Measurements from ENCODE around the gene ARHGAP10. TPM values are rescaled to one million over a fixed set of nuclear protein-coding genes. Genes with fewer than 3 reads are reported as not detected.

ARHGAP10 gene
- total RNA-seq, 4 donors from 2014 or later, result 26.5 to 117 (median 29.7) TPM

DNA sequence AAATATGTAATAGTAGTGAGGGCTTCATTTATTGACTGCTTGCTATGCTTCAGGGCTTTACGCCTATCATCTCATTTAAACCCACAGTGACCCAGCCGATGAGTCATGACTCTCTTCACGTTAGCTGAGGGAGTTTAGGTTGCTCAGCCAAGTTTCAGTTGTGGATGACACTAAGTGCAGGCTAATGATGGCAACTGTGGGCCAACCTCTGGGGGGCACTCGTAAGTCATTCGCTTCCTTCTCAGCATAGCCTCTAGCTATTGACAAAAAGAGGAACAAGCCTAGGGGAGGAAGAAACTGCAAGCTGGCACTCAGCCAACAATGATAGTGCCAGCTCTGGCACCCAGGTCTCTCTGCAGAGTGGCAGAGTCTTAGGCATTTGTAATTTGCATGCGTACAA lies 325.0 kb downstream of the ARHGAP10 start:
- TF ChIP-seq, protein P1, sequence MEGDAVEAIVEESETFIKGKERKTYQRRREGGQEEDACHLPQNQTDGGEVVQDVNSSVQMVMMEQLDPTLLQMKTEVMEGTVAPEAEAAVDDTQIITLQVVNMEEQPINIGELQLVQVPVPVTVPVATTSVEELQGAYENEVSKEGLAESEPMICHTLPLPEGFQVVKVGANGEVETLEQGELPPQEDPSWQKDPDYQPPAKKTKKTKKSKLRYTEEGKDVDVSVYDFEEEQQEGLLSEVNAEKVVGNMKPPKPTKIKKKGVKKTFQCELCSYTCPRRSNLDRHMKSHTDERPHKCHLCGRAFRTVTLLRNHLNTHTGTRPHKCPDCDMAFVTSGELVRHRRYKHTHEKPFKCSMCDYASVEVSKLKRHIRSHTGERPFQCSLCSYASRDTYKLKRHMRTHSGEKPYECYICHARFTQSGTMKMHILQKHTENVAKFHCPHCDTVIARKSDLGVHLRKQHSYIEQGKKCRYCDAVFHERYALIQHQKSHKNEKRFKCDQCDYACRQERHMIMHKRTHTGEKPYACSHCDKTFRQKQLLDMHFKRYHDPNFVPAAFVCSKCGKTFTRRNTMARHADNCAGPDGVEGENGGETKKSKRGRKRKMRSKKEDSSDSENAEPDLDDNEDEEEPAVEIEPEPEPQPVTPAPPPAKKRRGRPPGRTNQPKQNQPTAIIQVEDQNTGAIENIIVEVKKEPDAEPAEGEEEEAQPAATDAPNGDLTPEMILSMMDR (IDR thresholded peaks at IDR 0.05), result peak in 1 of 6 experiments; percentile 15
- no peak for TF ChIP-seq POLR2A (IDR thresholded peaks at IDR 0.05)
- no peak for DNase-seq
- H3K27me3 ChIP-seq, result no peaks in the 10 kb centered on the region
- no peaks in the 10 kb centered on the region for H3K9me3 ChIP-seq
- peaks cover 0 to 71% (median 2%) of the 10 kb centered on the region in 3 donors for H3K4me1 ChIP-seq
- WGBS, 2 donors, result 35 to 37% methylated on average over 6 of the region's 6 CpGs
- H3K36me3 ChIP-seq, result peaks cover 0 to 15% (median 0%) of the 10 kb centered on the region in 3 donors
- H3K27ac ChIP-seq, result no peak overlapping the region
- intact Hi-C loops (cut with DNase I), result no loop called here
- no peak overlapping the region for H3K4me3 ChIP-seq

DNA sequence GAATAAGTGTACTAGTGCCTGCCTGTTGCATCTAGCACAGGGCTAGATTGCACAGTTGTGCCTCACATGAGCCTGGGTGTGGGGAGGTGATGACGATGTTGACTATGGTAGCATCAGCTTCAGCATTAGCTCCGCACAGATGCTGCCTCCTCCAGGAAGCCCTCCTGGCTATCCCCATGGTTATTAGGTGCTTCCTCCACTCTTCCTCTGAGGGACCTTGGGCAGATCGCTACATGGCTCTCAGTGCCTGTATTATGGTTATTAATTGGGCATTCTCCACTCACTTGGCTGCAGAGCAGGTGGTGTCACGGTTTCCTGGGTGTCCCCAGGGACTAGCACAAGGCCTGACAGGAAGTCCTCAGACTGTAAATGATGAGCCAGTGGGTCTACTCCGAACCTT lies 325.6 kb downstream of the ARHGAP10 start:
- 84 to 94% methylated on average over 5 of the region's 5 CpGs for WGBS, 2 donors
- Histone ChIP-seq H3K4me3 (no peak overlapping the region), H3K4me1 (peaks cover 0 to 69% (median 0%) of the 10 kb centered on the region in 3 donors), H3K27me3 (no peaks in the 10 kb centered on the region), H3K36me3 (peaks cover 0 to 15% (median 0%) of the 10 kb centered on the region in 3 donors), H3K9me3 (no peaks in the 10 kb centered on the region), H3K27ac (no peak overlapping the region)
- TF ChIP-seq, protein P1 (IDR thresholded peaks at IDR 0.05), result no peak
- TF ChIP-seq POLR2A (IDR thresholded peaks at IDR 0.05), result no peak
- DNase-seq, result no peak
- intact Hi-C loops (cut with DNase I), result no loop called here

GRCh38 chr4:148057984-148058859 lies 326.3 kb downstream of the ARHGAP10 start:
- Histone ChIP-seq H3K9me3 (no peaks in the 10 kb centered on the region), H3K27ac (no peak overlapping the region), H3K27me3 (no peaks in the 10 kb centered on the region), H3K4me3 (no peak overlapping the region), H3K36me3 (peaks cover 0 to 19% (median 0%) of the 10 kb centered on the region in 3 donors), H3K4me1 (peaks cover 0 to 66% (median 0%) of the 10 kb centered on the region in 3 donors)
- intact Hi-C loops (cut with DNase I), result no loop called here
- DNase-seq, result no peak
- TF ChIP-seq, protein P1 (IDR thresholded peaks at IDR 0.05), result no peak
- no peak for TF ChIP-seq POLR2A (IDR thresholded peaks at IDR 0.05)
- WGBS, 2 donors, result 81 to 91% methylated on average over 14 of the region's 14 CpGs

DNA sequence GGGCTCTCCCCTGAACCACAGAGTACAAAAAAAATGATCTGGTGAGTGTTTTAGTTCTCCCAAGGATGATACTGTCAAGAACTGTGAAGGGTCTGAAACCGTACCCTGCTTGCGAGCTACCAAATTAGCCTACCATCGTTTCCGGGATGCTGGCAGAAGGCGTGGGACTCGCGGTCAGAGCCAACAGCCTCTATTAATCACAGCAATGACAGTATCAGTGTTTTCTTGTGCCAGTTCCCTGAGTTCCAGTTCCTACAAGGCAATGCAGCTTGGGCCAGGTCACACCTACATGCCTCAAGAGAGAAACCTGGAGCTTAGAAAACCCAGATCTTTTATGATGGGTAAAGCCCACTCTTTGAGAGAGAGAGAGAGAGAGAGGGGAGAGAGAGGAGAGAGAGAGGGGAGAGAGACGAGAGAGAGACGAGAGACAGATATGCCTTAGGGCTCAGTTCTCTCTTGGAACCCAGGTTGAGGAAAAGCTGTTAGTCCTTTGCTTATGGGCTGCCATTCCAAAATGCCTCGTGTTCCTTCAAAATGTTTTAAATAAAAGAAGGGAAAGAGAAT lies 327.8 kb downstream of the ARHGAP10 start:
- TF ChIP-seq, protein P1 (IDR thresholded peaks at IDR 0.05), result no peak
- no peak for TF ChIP-seq POLR2A (IDR thresholded peaks at IDR 0.05)
- H3K27ac ChIP-seq, result no peak overlapping the region
- no peak for DNase-seq
- intact Hi-C loops (cut with DNase I), result no loop called here
- no peaks in the 10 kb centered on the region for H3K27me3 ChIP-seq
- H3K36me3 ChIP-seq, result peaks cover 0 to 34% (median 0%) of the 10 kb centered on the region in 3 donors
- peaks cover 0 to 52% (median 0%) of the 10 kb centered on the region in 3 donors for H3K4me1 ChIP-seq
- no peaks in the 10 kb centered on the region for H3K9me3 ChIP-seq
- no peak overlapping the region for H3K4me3 ChIP-seq
- WGBS, 2 donors, result 72% methylated on average over 10 of the region's 10 CpGs

Measured in esophagus squamous epithelium (tissue), 5 donors.